Skeletal muscle satellite cell (primary cell): ENCODE data around the gene TTC24.
"Not testable (repeated sequence)": the region's sequence is repeated elsewhere in the genome, so short reads cannot be mapped to it uniquely, and the experiment has no call there.

ENCODE experiments used
- H3K27me3 ChIP-seq: 2 replicates; pipeline ENCODE4 v1.7.0; 2013; ENCODE audit warnings: low read length; ENCODE audit not compliant: control insufficient read depth, insufficient read depth
- H3K36me3 ChIP-seq: 2 replicates; pipeline ENCODE4 v1.7.0; 2013; ENCODE audit warnings: mild to moderate bottlenecking, control low read depth, low read length; ENCODE audit not compliant: insufficient read depth
- H3K4me1 ChIP-seq: 2 replicates; pipeline ENCODE4 v1.7.0; 2013; ENCODE audit warnings: low read length; ENCODE audit not compliant: control insufficient read depth, insufficient read depth
- H3K4me2 ChIP-seq: 2 replicates; pipeline ENCODE4 v1.7.0; 2013; ENCODE audit warnings: mild to moderate bottlenecking, low read length
- H3K4me3 ChIP-seq: 2 replicates; pipeline ENCODE4 v1.7.0; 2013; ENCODE audit warnings: low read length
- H3K9ac ChIP-seq: 2 replicates; pipeline ENCODE4 v1.7.0; 2013; ENCODE audit warnings: mild to moderate bottlenecking, low read depth, low read length, moderate library complexity
- H3K9me3 ChIP-seq: replicated peaks from 2 replicates; pipeline ENCODE4 v1.7.0; 2013; ENCODE audit warnings: mild to moderate bottlenecking, control low read depth, low read length

The TTC24 gene

DNA sequence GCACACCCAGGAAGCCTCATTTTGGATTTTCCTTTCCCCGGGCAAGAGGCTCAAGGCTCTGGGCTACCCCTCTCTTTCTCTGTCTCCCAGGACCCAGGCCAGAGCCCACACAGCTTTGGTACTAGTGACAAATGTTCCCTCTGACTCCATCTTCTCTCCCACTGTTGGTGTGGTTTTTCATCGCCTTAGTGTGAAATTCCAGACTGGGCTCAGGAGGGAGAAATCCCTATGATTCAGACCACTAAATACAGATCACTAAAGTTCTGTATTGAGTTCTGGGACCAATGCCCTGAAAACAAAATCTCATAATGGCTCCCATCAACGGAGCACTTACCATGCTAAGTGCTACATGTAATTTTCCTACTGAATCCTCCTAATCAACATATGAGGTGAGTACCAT is 33.3 kb upstream of the TTC24 start:
- no peak overlapping the region for H3K9ac ChIP-seq
- H3K27me3 ChIP-seq, result no peaks in the 10 kb centered on the region
- no peak overlapping the region for H3K4me2 ChIP-seq
- no peaks in the 10 kb centered on the region for H3K4me1 ChIP-seq
- no peak overlapping the region for H3K4me3 ChIP-seq
- peaks cover 25% of the 10 kb centered on the region for H3K36me3 ChIP-seq
- no peaks in the 10 kb centered on the region for H3K9me3 ChIP-seq

DNA sequence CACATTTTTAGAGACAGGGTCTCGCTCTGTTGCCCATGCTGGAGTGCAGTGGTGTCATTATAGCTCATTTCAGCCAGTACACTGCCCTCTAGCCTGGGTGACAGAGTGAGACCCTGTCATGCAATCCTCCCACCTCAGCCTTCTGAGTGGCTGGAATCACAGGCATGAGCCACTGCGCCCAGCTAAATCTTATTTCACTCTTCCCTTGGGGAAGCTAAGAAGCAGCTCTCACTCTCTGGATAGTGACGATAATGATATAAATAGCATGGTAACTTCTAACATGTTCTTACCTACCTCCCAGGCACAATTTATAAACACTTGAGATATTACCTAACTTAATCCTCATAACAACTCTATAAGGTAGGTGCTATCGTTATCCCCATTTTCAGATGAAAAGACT is 32.1 kb upstream of the TTC24 start:
- no peak overlapping the region for H3K4me2 ChIP-seq
- peaks cover 30% of the 10 kb centered on the region for H3K36me3 ChIP-seq
- no peaks in the 10 kb centered on the region for H3K27me3 ChIP-seq
- H3K4me1 ChIP-seq, result peaks cover 10% of the 10 kb centered on the region
- no peak overlapping the region for H3K9ac ChIP-seq
- no peak overlapping the region for H3K4me3 ChIP-seq
- H3K9me3 ChIP-seq, result no peaks in the 10 kb centered on the region

DNA sequence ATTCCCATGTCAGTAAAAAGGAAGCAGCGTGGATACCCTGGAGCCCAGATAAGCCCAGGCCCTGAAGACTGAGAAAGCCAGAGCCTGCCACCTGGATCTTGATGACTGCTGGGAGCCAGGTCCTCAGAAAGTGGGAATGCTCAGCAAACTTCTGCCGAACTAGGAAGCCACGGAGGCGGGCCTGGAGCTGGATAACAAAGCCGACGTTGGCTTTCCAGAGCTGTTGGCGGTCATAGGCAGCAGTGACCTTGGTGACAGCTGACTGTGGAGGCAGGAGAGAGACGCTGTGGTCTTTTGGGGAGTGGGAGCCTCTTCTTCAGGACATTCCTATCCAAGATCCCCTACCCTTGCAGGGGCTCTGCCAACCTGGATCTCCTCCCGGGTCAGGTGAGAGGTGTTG is 31.5 kb upstream of the TTC24 start:
- H3K4me1 ChIP-seq, result peaks cover 12% of the 10 kb centered on the region
- H3K4me2 ChIP-seq, result no peak overlapping the region
- peaks cover 30% of the 10 kb centered on the region for H3K36me3 ChIP-seq
- H3K27me3 ChIP-seq, result no peaks in the 10 kb centered on the region
- H3K4me3 ChIP-seq, result no peak overlapping the region
- no peak overlapping the region for H3K9ac ChIP-seq
- H3K9me3 ChIP-seq, result no peaks in the 10 kb centered on the region

DNA sequence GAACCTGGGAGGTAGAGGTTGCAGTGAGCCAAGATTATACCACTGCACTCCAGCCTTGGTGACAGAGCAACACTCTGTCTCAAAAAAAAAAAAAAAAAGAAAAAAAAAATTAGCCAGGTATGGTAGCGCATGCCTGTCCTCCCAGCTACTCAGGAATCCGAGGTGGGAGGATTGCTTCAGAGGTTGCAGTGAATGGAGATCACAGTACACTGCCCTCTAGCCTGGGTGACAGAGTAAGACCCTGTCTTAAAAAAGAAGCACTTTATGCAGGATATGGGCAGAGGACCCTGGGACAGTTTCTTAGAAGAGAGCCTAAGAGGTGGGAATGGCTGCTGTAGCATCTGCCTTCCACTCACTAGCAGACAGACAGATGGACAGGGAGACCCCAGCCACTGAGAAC is 30.1 kb upstream of the TTC24 start:
- Histone ChIP-seq H3K9me3 (no peaks in the 10 kb centered on the region), H3K36me3 (peaks cover 28% of the 10 kb centered on the region)

DNA sequence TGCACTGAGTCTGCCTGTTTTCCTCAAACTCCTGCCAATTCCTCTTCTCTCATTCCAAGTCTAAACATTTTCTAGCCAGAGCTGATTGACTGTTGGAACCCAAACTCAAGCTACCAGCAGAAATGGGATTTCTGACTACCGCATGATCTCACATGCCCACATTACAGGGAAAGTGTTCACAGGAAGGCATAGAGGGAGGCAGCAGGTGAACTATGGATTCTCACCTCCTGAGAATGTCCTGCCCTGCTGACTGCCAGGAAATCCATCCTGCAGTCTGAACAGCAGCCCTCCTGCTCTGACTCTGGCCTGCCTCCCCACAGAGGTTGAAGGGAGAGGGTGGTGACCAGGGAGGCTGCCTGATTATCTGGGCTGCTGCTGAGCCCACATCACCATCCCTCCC is 29.7 kb upstream of the TTC24 start:
- Histone ChIP-seq H3K9me3 (no peaks in the 10 kb centered on the region), H3K4me2 (no peak overlapping the region), H3K4me3 (no peak overlapping the region), H3K4me1 (peaks cover 12% of the 10 kb centered on the region), H3K27me3 (no peaks in the 10 kb centered on the region), H3K9ac (no peak overlapping the region), H3K36me3 (peaks cover 28% of the 10 kb centered on the region)

More for the DNA sequence above, 30.1 kb upstream of the TTC24 start:
- Histone ChIP-seq H3K4me2 (no peak overlapping the region), H3K4me1 (peaks cover 12% of the 10 kb centered on the region), H3K27me3 (no peaks in the 10 kb centered on the region), H3K9ac (no peak overlapping the region), H3K4me3 (no peak overlapping the region)

DNA sequence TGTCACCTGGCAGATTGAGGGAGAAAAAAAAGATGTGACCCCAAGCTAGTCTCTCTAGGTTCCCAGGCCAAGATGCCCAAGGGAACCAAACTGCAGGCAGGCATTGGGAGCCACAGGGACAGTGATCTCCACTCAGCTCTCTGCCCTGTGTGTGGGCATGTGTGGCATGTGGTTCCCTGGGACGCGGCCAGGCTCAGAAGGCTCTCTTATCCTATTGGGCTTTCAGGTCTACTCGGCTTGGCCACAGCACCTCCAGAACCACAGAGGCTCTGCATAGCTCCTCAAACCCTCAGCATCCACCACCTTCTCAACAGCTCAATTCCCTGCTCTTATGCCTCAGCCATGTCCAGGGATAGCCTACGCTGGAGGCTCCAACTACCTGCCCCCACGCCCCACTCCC is 29.2 kb upstream of the TTC24 start:
- Histone ChIP-seq H3K4me2 (no peak overlapping the region), H3K36me3 (peaks cover 32% of the 10 kb centered on the region), H3K9me3 (no peaks in the 10 kb centered on the region), H3K4me1 (peaks cover 12% of the 10 kb centered on the region), H3K9ac (no peak overlapping the region), H3K27me3 (no peaks in the 10 kb centered on the region), H3K4me3 (no peak overlapping the region)

DNA sequence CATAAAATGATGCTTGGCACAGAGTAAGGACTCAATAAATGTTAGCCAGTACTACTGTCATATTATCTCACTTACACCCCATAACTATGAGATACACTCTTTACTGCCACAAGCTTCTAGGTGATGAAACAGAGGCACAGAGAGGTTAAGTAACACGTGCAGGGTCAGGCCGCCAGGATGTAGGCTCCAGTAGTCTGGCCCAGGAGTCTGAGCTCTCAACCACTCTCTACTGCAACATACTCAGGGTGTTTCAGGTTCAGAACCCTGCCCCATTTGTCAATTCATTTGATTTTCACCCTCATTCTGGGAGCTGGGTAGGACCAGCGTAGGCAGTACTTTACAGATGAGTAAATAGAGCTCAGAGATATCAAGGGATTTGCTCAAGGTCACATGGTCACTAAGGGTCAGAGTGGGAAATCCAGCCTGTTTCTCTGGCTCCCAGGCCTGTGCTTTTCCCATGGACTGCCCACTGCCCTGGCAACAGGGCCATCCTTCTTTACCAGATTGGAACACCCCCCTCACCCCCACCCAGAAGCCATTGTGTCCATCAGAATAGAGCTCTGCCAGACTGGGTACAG is 28.4 kb upstream of the TTC24 start:
- Histone ChIP-seq H3K4me2 (no peak overlapping the region), H3K27me3 (no peaks in the 10 kb centered on the region), H3K36me3 (peaks cover 31% of the 10 kb centered on the region), H3K4me3 (no peak overlapping the region), H3K9me3 (no peaks in the 10 kb centered on the region), H3K9ac (no peak overlapping the region), H3K4me1 (peaks cover 12% of the 10 kb centered on the region)

DNA sequence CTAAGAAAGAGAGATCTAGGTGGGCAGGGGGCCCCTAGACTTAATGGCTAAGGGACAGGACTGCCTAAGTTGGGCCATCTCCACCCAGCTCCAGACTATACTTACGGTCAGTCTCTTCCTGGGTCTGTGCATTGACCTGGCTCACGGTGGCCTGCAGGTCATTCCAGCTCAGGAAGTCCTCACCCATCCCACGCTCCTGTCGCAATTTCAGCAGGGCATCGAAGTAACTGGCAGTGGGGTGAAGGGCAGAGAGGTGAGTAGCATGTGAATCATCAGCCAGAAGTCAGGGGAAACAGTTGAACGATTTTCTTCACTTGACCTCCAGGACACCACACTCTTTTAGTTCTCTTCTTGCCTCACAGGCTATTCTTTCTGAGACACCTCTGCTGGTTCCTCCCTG is 27.7 kb upstream of the TTC24 start:
- H3K4me3 ChIP-seq, result no peak overlapping the region
- H3K9ac ChIP-seq, result no peak overlapping the region
- H3K9me3 ChIP-seq, result no peaks in the 10 kb centered on the region
- H3K27me3 ChIP-seq, result no peaks in the 10 kb centered on the region
- peak overlapping the region; percentile 7 for H3K4me2 ChIP-seq
- peaks cover 31% of the 10 kb centered on the region for H3K36me3 ChIP-seq
- peaks cover 12% of the 10 kb centered on the region for H3K4me1 ChIP-seq

DNA sequence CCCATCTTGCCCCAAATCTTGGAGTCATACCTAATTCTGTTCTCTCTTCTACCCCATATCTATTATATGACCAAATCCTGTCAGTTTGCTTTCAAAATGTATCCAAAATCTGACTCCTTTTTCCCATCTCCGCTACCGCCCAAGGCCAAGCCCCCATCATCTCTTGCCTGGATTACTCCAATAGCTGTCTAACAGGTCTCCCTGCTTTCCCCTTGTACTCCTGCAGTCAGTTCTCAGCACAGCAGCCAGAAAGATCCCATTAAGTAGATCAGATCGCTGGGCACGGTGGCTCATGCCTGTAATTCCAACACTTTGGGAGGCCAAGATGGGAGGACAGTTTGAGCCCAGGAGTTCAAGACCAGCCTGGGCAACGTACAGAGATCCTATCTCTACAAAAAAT is 27.0 kb upstream of the TTC24 start:
- no peaks in the 10 kb centered on the region for H3K27me3 ChIP-seq
- peaks cover 12% of the 10 kb centered on the region for H3K4me1 ChIP-seq
- H3K4me3 ChIP-seq, result no peak overlapping the region
- H3K36me3 ChIP-seq, result peaks cover 28% of the 10 kb centered on the region
- H3K9ac ChIP-seq, result no peak overlapping the region
- H3K4me2 ChIP-seq, result no peak overlapping the region
- H3K9me3 ChIP-seq, result no peaks in the 10 kb centered on the region

DNA sequence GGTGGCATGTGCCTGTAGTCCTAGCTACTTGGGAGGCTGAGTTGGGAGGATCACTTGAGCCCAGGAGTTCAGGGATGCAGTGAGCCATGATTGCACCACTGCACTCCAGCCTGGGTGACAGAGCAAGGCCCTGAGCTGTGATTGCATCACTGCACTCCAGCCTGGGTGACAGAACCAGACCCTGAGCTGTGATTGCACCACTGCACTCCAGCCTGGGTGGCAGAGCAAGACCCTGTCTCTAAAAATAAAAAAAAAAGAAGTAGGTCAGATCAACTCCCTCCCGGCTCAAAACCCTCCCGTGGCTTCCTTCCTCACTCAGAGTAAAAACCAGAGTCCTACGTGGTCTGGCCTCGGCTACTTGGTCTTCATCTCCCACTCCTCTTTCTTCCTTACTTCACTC is 26.6 kb upstream of the TTC24 start:
- H3K4me3 ChIP-seq, H3K9me3 ChIP-seq, H3K27me3 ChIP-seq, H3K4me2 ChIP-seq, H3K9ac ChIP-seq: not testable (repeated sequence)
- Histone ChIP-seq H3K36me3 (peaks cover 28% of the 10 kb centered on the region), H3K4me1 (peaks cover 12% of the 10 kb centered on the region)

DNA sequence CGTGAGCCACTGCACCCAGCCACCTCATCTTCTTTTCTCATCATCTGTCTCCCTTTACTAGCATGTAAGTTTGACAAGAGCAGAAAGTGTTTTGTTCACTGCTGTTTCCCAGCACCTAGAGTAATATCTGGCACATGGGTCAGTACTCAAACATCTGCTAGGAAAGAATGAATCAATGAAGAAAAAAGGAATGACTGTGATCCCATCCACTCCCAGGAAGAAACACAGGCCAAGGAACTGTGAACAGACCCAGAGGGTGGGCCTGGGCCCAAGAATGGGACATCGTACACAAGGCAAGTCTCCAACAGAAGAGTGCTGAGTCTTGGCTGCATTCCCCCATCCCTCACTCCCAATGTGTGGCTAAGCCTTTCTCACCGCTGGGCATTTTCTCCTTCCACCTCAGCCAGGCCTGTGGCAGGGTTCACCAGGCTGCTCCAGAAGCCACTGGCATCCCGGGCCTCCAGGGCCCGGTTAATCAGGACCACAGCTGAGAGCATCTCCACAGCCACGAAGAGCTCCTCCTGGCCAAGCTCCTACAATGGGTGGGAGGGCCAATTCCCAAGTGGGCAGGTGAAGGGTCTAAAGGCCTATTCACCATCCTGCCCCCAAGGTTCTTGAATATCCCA is 25.6 kb upstream of the TTC24 start:
- Histone ChIP-seq H3K4me3 (no peak overlapping the region), H3K4me1 (peaks cover 12% of the 10 kb centered on the region), H3K9me3 (no peaks in the 10 kb centered on the region), H3K4me2 (no peak overlapping the region), H3K9ac (no peak overlapping the region), H3K36me3 (peaks cover 28% of the 10 kb centered on the region), H3K27me3 (no peaks in the 10 kb centered on the region)

DNA sequence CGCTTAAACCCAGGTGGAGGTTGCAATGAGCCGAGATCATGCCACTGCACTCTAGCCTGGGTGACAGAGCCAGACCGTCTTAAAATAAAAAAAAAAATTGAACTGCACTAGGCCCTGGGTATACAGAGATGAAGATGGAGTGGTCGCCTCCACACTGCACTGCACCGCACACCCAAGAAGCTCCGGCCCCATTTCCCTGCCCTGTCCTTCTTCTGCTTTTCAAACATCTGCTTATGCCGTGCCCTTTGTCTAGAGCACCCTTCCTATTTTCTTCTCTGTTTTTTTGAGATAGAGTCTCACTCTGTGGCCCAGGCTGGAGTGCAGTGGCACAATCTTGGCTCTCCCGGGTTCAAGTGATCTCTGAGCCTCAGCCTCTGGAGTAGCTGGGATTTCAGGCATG is 24.6 kb upstream of the TTC24 start:
- no peak overlapping the region for H3K9ac ChIP-seq
- H3K4me1 ChIP-seq, result peaks cover 12% of the 10 kb centered on the region
- no peaks in the 10 kb centered on the region for H3K9me3 ChIP-seq
- no peak overlapping the region for H3K4me2 ChIP-seq
- peaks cover 38% of the 10 kb centered on the region for H3K36me3 ChIP-seq
- H3K27me3 ChIP-seq, result no peaks in the 10 kb centered on the region
- H3K4me3 ChIP-seq, result no peak overlapping the region
